ENCODE results near the gene ZNF160.

DNA sequence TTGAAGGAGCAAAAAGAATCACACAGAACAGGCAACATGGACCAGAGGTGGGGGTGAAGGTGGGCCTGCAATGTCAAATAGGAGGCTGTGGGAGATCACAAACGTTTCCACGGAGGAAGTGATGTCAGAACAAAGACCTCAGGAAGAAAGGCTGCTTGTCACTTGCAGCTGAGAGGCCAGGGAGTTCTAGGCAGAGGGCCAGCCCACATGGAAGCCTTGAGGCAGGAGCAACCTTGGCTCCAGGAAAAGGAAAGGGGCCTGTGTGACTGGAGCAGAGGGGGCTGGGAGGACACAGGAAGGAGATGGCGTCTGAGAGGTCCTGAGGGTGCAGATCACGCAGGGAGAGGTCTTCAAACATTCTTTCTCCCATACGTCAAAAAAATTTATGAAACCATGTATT, 16.3 kb downstream of the ZNF160 start:
- TF ChIP-seq, protein P1, sequence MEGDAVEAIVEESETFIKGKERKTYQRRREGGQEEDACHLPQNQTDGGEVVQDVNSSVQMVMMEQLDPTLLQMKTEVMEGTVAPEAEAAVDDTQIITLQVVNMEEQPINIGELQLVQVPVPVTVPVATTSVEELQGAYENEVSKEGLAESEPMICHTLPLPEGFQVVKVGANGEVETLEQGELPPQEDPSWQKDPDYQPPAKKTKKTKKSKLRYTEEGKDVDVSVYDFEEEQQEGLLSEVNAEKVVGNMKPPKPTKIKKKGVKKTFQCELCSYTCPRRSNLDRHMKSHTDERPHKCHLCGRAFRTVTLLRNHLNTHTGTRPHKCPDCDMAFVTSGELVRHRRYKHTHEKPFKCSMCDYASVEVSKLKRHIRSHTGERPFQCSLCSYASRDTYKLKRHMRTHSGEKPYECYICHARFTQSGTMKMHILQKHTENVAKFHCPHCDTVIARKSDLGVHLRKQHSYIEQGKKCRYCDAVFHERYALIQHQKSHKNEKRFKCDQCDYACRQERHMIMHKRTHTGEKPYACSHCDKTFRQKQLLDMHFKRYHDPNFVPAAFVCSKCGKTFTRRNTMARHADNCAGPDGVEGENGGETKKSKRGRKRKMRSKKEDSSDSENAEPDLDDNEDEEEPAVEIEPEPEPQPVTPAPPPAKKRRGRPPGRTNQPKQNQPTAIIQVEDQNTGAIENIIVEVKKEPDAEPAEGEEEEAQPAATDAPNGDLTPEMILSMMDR (IDR thresholded peaks at IDR 0.05; ENCODE audit: insufficient read depth, low read length, poor library complexity, severe bottlenecking) = no peak
- no peak for TF ChIP-seq EZH2phosphoT487 (conservative IDR thresholded peaks at IDR 0.05; ENCODE audit: low read length)

Measured in SU-DHL-6 (cell line).